Activated naive CD4-positive, alpha-beta T cell treated with anti-CD3 and anti-CD28 coated beads, Interleukin-2, amount 50 U/mL, for 72 hours (primary cell): ENCODE data around the gene FERMT2. TPM values are rescaled to one million over a fixed set of nuclear protein-coding genes. Genes with fewer than 3 reads are reported as not detected.

Experiments used
- ATAC-seq, 2 donors: fragments of 150-1000 bp; cut with Tn5 transposase; 2 replicates each; pipeline ENCODE4 v1.10.0; 2021; ENCODE audit warnings: mild to moderate bottlenecking in 2 of 2, moderate library complexity in 2 of 2
- DNase-seq, 2 donors: peaks; one replicate each; pipeline ENCODE4 v3.0.0; 2021 to 2022; ENCODE audit warnings: low spot score in 2 of 2
- H3K27ac Mint-ChIP-seq, 2 donors: one replicate each; pipeline ENCODE4 v1.8.0; 2022; ENCODE audit warnings: mild to moderate bottlenecking in 2 of 2, mixed read lengths in 2 of 2
- H3K36me3 Mint-ChIP-seq, 2 donors: one replicate each; pipeline ENCODE4 v1.8.0; 2022; ENCODE audit warnings: mixed read lengths in 2 of 2
- H3K9me3 Mint-ChIP-seq, 2 donors: one replicate each; pipeline ENCODE4 v1.8.0; 2022; ENCODE audit warnings: mixed read lengths in 2 of 2
- total RNA-seq, 2 donors: library from RNA; stranded (reverse); gene quantifications; one replicate each; pipeline ENCODE4 v1.2.3, GENCODE V29; 2022

The FERMT2 gene
- total RNA-seq, 2 donors from 2014 or later: 1.0 to 1.8 TPM

DNA sequence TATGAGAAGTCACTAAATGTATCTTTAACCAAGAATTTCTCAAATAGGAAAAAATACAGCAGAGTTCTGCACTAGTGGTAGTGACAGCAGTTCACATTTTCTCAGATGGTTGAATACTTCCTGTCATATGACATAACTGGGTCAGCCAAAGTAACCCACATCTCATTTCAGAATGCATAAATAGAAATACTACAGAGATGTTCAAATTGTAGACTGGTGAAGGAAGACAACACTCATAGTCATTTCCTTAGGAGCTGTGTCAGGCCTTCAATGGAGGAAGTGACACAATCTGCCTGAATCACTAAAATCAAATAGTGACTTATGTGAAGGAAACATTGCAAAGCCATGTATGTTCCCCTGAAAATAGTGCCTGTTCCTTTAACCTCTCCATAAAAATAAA, 32.4 kb downstream of the FERMT2 start:
- peak; percentile 97 to 100 for ATAC-seq
- no peaks in the 10 kb centered on the region for H3K36me3 Mint-ChIP-seq
- no peak overlapping the region for H3K27ac Mint-ChIP-seq
- DNase-seq: peak in 1 of 2 donors; percentile 3
- no peaks in the 10 kb centered on the region for H3K9me3 Mint-ChIP-seq

DNA sequence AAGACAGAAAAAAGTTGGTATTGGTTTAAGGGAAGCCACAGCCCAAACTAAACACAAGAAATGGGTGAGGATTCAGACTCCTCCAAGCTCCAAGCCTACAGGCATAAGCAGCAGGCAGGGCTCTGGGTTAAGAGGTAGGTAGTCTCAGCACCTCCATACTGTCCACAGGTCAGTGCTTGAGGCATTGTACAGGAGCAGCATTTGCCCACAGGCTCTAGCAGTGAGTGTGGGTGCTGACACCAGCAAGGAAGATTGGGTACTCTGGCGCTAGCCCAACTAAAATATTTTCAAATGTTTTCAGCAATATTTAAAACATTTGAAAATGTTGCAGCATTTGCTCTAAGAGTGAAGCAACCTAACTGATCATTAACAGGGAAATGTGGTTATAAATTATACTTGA, 33.1 kb downstream of the FERMT2 start:
- peak overlapping the region in 1 of 2 donors; percentile 9 for H3K27ac Mint-ChIP-seq
- ATAC-seq: no peak
- no peaks in the 10 kb centered on the region for H3K36me3 Mint-ChIP-seq
- no peak for DNase-seq
- no peaks in the 10 kb centered on the region for H3K9me3 Mint-ChIP-seq

DNA sequence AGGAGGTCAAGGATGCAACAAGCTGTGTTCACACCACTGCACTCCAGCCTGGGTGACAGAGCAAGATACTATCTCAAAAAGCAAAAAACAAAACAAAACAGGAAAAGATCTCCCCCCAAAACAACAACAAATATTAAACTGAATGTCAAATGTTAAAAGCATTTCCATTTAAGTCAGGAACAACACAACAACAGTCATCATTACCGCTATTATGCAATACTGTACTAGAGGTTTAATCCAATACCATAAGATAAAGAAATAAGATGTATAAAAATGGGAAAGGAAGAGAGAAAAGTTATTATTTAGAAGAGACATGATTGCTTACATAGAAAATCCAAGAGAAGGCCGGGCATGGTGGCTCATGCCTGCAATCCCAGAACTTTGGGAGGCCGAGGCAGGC, 36.6 kb downstream of the FERMT2 start:
- Mint-ChIP-seq H3K27ac (no peak overlapping the region), H3K9me3 (no peaks in the 10 kb centered on the region)

DNA sequence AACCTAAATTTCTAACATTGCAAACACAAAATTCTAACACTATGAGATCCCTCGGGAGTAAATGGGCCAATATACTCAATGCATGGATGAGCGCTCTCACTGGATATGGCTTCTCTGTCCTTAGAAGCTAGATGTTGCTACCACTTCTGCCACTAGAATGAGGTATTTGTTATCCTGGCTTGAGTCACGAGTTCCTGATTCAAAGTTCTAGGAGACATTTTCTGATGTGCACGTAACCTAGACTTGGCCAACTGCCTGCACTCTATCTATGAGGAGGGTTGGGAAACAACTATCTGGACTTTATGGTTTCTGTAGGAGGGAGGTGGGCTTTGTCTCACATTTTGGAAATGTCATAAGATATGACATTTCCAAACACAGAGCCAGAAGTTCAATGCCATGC, 37.6 kb downstream of the FERMT2 start:
- DNase-seq (no peak), ATAC-seq (no peak)
- no peaks in the 10 kb centered on the region for H3K9me3 Mint-ChIP-seq
- no peaks in the 10 kb centered on the region for H3K36me3 Mint-ChIP-seq
- no peak overlapping the region for H3K27ac Mint-ChIP-seq

More for the DNA sequence above, 36.6 kb downstream of the FERMT2 start:
- ATAC-seq: no peak
- no peaks in the 10 kb centered on the region for H3K36me3 Mint-ChIP-seq
- no peak for DNase-seq

DNA sequence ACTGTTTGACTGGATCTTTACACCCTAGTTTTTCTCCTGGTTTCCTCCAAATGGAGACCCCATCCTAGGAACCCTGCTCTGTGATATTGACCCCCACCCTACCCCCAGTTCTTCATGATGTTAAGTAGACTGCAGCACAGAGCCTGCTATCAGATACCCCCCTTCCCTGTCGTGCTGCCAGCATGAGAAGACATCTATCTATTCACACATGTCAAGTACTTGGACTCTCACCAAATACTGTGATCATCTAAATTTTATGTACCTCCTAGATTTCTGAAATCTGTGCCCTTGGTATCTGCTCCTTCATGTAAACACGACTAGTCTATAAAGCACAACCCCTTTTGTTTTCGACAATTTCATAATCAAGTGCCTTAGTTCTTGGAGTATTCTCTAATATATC, 38.9 kb downstream of the FERMT2 start:
- Mint-ChIP-seq H3K27ac (no peak overlapping the region), H3K9me3 (no peaks in the 10 kb centered on the region), H3K36me3 (no peaks in the 10 kb centered on the region)
- ATAC-seq (no peak), DNase-seq (no peak)

DNA sequence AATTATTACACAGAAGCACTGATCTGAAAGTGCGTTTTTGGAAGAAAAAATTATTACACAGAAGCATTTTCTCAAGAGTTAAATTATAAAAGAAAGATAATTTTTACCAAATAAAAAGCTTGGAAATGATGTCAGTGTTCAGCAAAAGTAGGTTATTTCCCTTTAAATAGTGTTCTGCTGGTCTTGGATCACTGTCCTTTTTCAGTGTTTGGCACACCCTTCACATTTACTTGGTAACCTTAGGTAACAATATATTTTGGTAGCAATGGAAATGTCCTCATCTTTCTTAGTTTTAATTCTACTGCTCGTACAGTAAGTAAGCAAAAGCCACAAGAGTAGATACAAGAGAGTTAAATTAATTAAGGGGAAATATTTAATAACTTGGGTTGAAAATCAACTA, 40.3 kb downstream of the FERMT2 start:
- no peaks in the 10 kb centered on the region for H3K9me3 Mint-ChIP-seq
- DNase-seq (no peak), ATAC-seq (no peak)
- no peaks in the 10 kb centered on the region for H3K36me3 Mint-ChIP-seq
- no peak overlapping the region for H3K27ac Mint-ChIP-seq

DNA sequence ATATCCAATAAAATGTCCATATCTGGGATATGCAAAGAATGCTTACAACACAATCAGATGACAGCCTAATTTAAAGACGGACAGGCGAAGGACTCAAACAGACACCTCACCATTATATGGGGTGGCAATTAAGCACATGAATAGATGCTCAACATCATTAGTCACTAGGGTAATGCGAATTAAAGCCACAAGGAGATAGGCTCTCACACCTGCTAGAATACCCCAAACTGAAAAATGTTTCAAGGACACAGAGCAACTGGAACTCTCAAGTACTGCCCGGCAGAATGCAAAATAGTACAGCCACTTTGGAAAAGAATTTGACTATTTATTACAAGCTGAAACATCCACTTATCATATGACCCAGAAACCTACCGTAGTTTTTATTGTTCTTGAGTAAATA, 42.9 kb downstream of the FERMT2 start:
- no peaks in the 10 kb centered on the region for H3K36me3 Mint-ChIP-seq
- ATAC-seq: no peak

DNA sequence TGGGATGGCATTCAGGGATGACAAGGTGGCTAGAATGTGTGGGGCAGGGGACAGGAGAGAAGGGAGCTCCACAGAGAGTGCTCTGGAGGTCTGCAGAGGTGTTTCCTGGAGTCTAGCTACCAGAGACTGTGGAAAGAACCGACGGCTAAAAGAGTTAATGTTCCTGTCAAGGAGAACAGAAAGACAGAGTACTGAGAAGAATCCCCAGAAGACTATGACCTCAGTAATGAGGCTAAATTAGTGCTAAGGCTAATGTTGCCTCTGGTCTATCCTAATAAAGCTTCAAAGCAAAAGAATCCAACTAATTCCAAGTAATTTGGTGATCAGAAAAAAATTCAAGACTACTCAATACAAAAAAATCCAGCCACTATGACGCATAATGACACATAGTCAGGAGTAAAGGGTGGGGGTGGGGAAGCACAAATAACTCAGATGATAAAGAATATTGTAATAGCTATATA, 44.7 kb downstream of the FERMT2 start:
- Mint-ChIP-seq H3K9me3 (no peaks in the 10 kb centered on the region), H3K36me3 (no peaks in the 10 kb centered on the region), H3K27ac (no peak overlapping the region)
- DNase-seq (no peak), ATAC-seq (no peak)

More for the DNA sequence above, 42.9 kb downstream of the FERMT2 start:
- DNase-seq: no peak
- Mint-ChIP-seq H3K9me3 (no peaks in the 10 kb centered on the region), H3K27ac (no peak overlapping the region)

DNA sequence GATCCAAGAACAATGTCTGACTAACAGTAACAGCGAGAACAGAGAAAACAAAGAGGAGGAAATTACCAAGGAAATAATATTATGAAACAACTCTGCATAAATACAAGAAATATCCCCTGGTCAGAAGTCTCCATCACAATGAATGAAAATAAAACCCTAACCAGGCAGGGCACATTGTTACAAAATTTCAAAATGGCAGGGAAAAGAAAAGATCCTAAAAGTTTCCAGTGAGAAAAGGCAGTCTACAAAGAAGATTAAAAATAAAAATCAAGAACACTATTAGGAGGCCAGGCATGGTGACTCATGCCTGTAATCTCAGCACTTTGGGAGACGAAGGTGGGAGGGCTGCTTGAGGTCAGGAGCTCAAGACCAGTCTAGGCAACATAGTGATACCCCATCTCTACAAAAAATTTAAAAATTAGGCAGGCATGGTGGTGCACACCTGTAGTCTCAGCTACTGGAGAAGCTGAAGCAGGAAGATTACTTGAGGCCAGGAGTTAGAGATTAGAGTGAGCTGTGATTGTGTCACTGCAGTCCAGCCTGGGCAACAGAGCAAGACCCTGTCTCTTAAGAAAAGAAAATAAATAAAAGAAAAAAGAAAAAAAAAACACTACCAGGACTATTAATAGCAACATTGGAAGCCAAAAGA, 47.8 kb downstream of the FERMT2 start:
- DNase-seq (no peak), ATAC-seq (no peak)
- H3K36me3 Mint-ChIP-seq: no peaks in the 10 kb centered on the region
- H3K27ac Mint-ChIP-seq: no peak overlapping the region
- no peaks in the 10 kb centered on the region for H3K9me3 Mint-ChIP-seq

DNA sequence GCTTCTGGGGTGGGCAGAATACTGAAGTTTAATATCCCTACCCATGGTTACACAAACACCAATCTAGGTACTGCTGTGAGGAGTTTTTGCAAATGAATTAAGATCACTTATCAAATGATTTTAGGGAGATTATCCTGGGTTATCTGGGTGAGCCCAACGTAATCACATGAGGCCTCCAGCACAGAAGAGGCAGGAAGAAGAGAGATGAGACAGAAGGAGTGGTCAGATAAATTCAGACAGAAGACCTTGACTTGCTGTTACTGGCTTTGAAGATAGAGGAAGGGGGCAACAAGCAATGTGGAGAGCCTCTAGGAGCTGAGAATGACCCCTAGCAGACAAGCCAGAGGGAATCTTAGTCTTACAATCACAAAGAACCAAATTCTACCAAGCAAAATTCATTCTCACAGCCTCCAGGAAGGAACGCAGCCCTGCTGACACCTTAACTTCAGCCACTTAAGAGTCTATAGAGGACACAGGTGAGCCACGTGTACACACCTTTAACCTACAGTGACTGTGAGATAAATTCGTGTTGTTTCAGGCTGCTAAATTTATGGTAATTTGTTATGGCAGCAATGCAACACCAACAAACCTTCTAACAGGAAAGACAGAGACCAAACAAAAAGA, 49.4 kb downstream of the FERMT2 start:
- no peak overlapping the region for H3K27ac Mint-ChIP-seq

DNA sequence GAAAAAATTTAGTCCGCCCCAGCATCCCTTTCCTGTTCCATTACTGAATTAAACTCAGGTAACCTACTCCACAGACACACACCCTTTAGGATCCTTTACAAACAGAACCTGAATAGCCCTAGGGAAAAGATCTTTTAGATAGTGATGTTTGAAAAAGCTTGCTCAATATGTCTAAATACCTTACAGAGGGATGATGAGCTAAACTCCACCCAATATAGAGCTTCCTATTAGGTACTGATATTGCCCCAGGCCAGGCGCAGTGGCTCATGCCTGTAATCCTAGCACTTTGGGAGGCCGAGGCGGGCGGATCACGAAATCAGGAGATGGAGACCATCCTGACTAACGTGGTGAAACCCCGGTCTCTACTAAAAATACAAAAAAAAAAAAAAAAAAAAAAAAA, 50.1 kb downstream of the FERMT2 start:
- Mint-ChIP-seq H3K9me3 (no peaks in the 10 kb centered on the region), H3K27ac (no peak overlapping the region), H3K36me3 (no peaks in the 10 kb centered on the region)
- DNase-seq (no peak), ATAC-seq (no peak)

More for the DNA sequence above, 49.4 kb downstream of the FERMT2 start:
- DNase-seq (no peak), ATAC-seq (no peak)
- H3K9me3 Mint-ChIP-seq: no peaks in the 10 kb centered on the region
- no peaks in the 10 kb centered on the region for H3K36me3 Mint-ChIP-seq

DNA sequence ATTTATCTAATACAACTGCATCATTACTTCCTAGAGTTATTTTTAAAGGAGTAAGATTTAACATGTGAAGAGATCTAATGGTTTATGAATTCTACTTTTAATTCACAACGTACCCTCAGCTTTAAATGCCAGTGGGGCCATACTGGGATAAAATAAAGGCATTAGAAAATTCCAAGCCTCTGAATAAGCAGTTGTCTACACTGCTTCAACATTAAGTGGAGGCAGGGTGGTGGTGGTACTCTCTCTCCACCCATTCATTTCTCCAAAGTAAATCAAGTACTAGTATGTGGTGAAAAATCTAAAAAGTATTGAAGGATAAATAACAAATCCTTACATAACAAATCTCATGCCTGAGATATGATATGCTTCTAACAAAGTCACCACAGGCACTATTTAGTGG, 52.4 kb downstream of the FERMT2 start:
- H3K36me3 Mint-ChIP-seq: no peaks in the 10 kb centered on the region
- H3K27ac Mint-ChIP-seq: no peak overlapping the region
- DNase-seq: no peak
- no peak for ATAC-seq
- no peaks in the 10 kb centered on the region for H3K9me3 Mint-ChIP-seq

DNA sequence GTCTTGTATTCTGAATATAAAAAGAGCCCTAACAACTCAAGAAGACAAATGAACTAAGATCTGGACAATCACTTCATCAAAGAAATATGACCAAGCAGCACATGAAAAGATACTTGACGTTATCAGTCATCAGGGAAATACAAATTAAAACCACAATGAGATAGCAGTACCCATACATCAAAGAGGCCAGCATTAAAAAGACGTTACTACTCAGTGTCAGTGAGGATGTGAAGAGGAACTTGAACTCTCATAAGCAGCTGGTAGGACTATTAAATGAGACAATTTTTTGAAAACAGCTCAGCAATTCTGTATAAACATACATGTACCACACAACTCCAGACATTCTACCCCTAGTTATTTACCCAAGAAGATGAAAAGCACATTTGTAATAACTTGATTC, 55.9 kb downstream of the FERMT2 start:
- no peak overlapping the region for H3K27ac Mint-ChIP-seq
- no peaks in the 10 kb centered on the region for H3K36me3 Mint-ChIP-seq
- ATAC-seq (peak; percentile 34 to 64), DNase-seq (no peak)
- no peaks in the 10 kb centered on the region for H3K9me3 Mint-ChIP-seq

DNA sequence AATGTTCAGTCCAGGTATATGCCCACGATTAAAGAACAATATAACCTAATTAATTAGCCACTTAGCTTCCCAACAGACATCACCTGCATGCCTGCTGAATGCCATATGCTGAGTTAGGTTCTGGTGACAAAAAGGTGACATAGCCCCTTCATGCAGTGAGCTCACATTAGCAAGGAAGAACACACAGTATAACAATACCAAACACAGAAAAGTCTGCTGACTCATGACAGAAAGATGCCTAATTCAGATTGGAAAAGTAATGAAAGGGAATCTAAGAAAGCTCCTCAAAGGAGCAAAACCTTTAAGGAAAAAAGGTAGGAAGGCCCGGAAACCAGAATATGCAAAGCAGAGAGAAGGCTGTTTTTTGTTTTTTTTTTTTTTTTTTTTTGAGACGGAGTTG, 59.0 kb downstream of the FERMT2 start:
- ATAC-seq (no peak), DNase-seq (no peak)
- H3K9me3 Mint-ChIP-seq: no peaks in the 10 kb centered on the region
- no peaks in the 10 kb centered on the region for H3K36me3 Mint-ChIP-seq
- H3K27ac Mint-ChIP-seq: no peak overlapping the region

DNA sequence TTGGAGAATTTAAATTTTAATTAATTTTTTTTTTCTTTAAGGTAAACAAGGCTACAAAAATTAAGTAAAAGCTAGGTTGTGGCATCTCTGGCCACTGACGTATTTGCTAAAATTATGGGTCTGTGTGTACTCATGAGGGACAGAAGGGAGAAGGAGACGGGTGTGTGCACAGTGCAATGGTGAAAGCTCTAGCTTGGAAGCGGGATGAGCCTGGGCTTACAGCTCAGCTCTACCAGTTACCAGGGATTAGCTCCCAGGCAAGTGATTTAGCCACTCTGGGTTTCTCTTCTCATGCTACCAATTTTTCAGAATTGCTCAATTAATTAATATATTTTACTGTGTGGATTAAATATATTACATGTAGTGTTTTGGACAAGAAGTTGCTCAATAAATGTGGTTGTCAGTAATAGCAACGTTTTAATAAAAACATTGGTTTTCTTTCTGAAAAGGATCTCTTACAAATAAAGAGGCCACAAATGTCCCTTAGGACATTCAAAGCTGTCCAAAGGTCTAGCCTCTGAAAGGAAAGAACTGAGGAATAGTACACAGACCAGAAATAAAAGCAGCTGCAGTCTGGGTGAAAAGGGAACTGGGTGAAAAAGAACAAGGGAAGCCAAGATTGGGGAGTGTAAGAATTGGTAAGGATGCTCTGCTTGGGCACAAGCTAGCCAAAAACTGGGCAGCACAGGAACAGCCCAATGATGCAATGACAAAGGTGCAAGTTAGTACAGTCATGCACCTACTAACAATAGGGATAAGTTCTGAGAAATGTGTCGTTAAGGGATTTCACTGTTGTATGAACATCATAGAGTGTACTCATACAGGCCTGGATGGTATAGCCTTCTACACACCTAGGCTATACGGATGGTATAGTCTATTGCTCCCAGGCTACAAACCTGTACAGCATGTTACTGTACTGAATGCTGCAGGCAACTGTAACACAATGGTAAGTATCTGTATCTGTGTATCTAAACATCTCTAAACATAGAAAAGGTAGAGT, 61.7 kb downstream of the FERMT2 start:
- DNase-seq (no peak), ATAC-seq (no peak)
- no peak overlapping the region for H3K27ac Mint-ChIP-seq
- no peaks in the 10 kb centered on the region for H3K9me3 Mint-ChIP-seq
- H3K36me3 Mint-ChIP-seq: no peaks in the 10 kb centered on the region

DNA sequence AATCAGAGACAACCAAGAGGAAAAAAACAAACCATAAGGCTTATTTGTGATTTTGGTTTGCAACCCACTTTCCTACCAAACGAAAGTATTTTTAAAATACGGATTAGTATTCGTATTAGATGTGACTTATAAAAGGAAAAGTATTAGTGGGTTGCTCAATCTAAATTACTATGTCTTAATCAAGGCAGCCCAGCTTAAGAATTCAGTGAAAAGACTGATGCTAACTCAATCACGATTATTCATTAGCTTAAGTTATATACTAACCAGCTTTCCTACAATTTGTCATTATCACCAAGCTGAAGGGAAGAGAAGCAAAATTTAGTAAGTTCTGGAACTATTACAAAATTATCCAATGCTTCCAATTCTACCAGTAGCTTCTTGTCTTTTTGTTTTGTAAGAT, 62.7 kb downstream of the FERMT2 start:
- no peaks in the 10 kb centered on the region for H3K36me3 Mint-ChIP-seq
- ATAC-seq (no peak), DNase-seq (no peak)
- H3K27ac Mint-ChIP-seq: no peak overlapping the region
- H3K9me3 Mint-ChIP-seq: no peaks in the 10 kb centered on the region

DNA sequence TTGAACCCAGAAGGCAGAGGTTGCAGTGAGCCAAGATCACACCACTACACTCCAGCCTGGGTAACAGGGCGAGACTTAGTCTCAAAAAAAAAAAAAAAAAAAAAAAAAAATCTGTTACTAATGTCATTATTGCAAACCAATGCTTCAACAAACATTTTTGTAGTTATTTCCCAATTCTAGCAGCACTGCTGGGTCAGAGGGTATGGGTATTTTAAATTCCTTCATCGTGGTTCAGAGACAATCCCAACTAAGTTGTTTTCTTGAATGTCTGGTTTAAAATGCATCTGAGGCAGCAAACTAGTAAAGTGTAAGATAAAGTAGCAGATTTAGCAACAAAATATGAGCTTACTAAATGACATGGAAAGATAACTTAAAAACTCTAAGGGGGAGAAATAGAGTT, 65.6 kb downstream of the FERMT2 start:
- Mint-ChIP-seq H3K27ac (no peak overlapping the region), H3K36me3 (no peaks in the 10 kb centered on the region), H3K9me3 (no peaks in the 10 kb centered on the region)
- ATAC-seq (no peak), DNase-seq (no peak)
